Skin of body (tissue), 2 donors: Measurements from ENCODE around the gene TBC1D8. TPM values are rescaled to one million over a fixed set of nuclear protein-coding genes. Genes with fewer than 3 reads are reported as not detected.

Source experiments
- small RNA-seq: library from RNA; depleted of rRNA; stranded (forward); fragments of <200 nt; gene quantifications from one replicate; pipeline ENCODE3, GENCODE V24; 2014; ENCODE audit warnings: low replicate concordance
- total RNA-seq: library from RNA; depleted of rRNA; stranded (reverse); fragments of >200 nt; gene quantifications from one replicate; pipeline ENCODE4 v1.2.3, GENCODE V29; 2014

Gene TBC1D8
- total RNA-seq, 1 donor from 2014 or later, result 20.7 TPM

Small RNA genes within 50 kb of the gene (small RNA-seq; reads per million reads assigned to genes)
- gene BBIP1P1, result not detected

Other genes starting within 250 kb of the TBC1D8 start
- gene RPL31, start 149.1 kb downstream of the TBC1D8 start, total RNA-seq, result 1,726 TPM
- 13.6 TPM for gene CNOT11, start 101.5 kb upstream of the TBC1D8 start, total RNA-seq
- 76.5 TPM for gene RNF149, start 157.3 kb upstream of the TBC1D8 start, total RNA-seq
- 0.20 TPM for gene CREG2, start 236.1 kb upstream of the TBC1D8 start, total RNA-seq